ENCODE results near the gene LRGUK. TPM values are rescaled to one million over a fixed set of nuclear protein-coding genes. Genes with fewer than 3 reads are reported as not detected.

The LRGUK gene
- total RNA-seq, 1 donor: 0.43 TPM

GRCh38 chr7:134126596-134126965 lies 559 bp upstream of the LRGUK start:
- peak overlapping the region; percentile 64 for H3K4me3 ChIP-seq (ENCODE audit: low read depth, low read length)
- DNase-seq (ENCODE audit: low read depth): no peak
- no peak for TF ChIP-seq CTCF (IDR thresholded peaks at IDR 0.05; ENCODE audit: insufficient read depth, low read depth, low read length)

GRCh38 chr7:134128829-134129228 lies 1.7 kb downstream of the LRGUK start:
- no peak overlapping the region for H3K4me3 ChIP-seq (ENCODE audit: low read depth, low read length)
- TF ChIP-seq CTCF (IDR thresholded peaks at IDR 0.05; ENCODE audit: insufficient read depth, low read depth, low read length): no peak
- no peak for DNase-seq (ENCODE audit: low read depth)

- no peak for TF ChIP-seq CTCF (IDR thresholded peaks at IDR 0.05; ENCODE audit: insufficient read depth, low read depth, low read length)
- no peak for DNase-seq (ENCODE audit: low read depth)
These were observed 2.9 kb downstream of the LRGUK start for GRCh38 chr7:134129856-134130523.

GRCh38 chr7:134134004-134134403 lies 6.9 kb downstream of the LRGUK start:
- DNase-seq (ENCODE audit: low read depth): no peak
- no peak overlapping the region for H3K4me3 ChIP-seq (ENCODE audit: low read depth, low read length)
- TF ChIP-seq CTCF (IDR thresholded peaks at IDR 0.05; ENCODE audit: insufficient read depth, low read depth, low read length): no peak

More at GRCh38 chr7:134129856-134130523, 2.9 kb downstream of the LRGUK start:
- no peak overlapping the region for H3K4me3 ChIP-seq (ENCODE audit: low read depth, low read length)

- DNase-seq (ENCODE audit: low read depth): peak; percentile 52
- TF ChIP-seq CTCF (IDR thresholded peaks at IDR 0.05; ENCODE audit: insufficient read depth, low read depth, low read length): peak; percentile 95
- H3K4me3 ChIP-seq (ENCODE audit: low read depth, low read length): no peak overlapping the region
These were observed 14.0 kb downstream of the LRGUK start for GRCh38 chr7:134140889-134141867.

- TF ChIP-seq CTCF (IDR thresholded peaks at IDR 0.05; ENCODE audit: insufficient read depth, low read depth, low read length): no peak
- no peak overlapping the region for H3K4me3 ChIP-seq (ENCODE audit: low read depth, low read length)
- no peak for DNase-seq (ENCODE audit: low read depth)
These were observed 14.7 kb downstream of the LRGUK start for GRCh38 chr7:134141868-134142264.
